ENCODE results near the gene SCUBE1. TPM values are rescaled to one million over a fixed set of nuclear protein-coding genes. Genes with fewer than 3 reads are reported as not detected.

Gene SCUBE1
- total and polyA plus RNA-seq, 2 of the 8 experiments (the other 6 are each of a cell fraction or from before 2014, with no cell fraction given), result 2.3 to 4.9 TPM

- TF ChIP-seq MAX (IDR thresholded peaks at IDR 0.05) (0 out of 2 replicates have a peak, but pooled peaks have one; percentile 31), CREB1 (IDR thresholded peaks at IDR 0.05) (peak; percentile 20; the same call in 1 of the 2 replicates), RAD21 (IDR thresholded peaks at IDR 0.05 in 1 of 2, conservative IDR thresholded peaks at IDR 0.05 in 1 of 2; ENCODE audit: low read depth in 2 of 2, low read length in 2 of 2) (peak; percentile 100), TAF7 (optimal IDR thresholded peaks at IDR 0.05; ENCODE audit: borderline replicate concordance, low read depth, low read length) (no peak), RFX5 (IDR thresholded peaks at IDR 0.05; ENCODE audit: borderline replicate concordance, low read depth, low read length) (0 out of 2 replicates have a peak, but pooled peaks have one; percentile 13), CTCF (IDR thresholded peaks at IDR 0.05; ENCODE audit: control extremely low read depth in 1 of 3, insufficient read depth in 1 of 3, low read depth in 1 of 3, low read length in 3 of 3) (peak; percentile 95 to 96 (median 96)), CBX5 (IDR thresholded peaks at IDR 0.05; ENCODE audit: low read depth, low read length) (no peak), GABPA (IDR thresholded peaks at IDR 0.05; ENCODE audit: borderline replicate concordance, insufficient read depth, low read length) (peak; percentile 48; the same call in 1 of the 2 replicates), CBX8 (IDR thresholded peaks at IDR 0.05; ENCODE audit: borderline replicate concordance, low read depth, low read length) (no peak), ASH2L (IDR thresholded peaks at IDR 0.05; ENCODE audit: low read length) (peak; percentile 30)
Observed at GRCh38 chr22:43385770-43386641, 42.8 kb upstream of the SCUBE1 start (continued).
